ENCODE measurements around the gene TBX15.

TBX15 gene

DNA sequence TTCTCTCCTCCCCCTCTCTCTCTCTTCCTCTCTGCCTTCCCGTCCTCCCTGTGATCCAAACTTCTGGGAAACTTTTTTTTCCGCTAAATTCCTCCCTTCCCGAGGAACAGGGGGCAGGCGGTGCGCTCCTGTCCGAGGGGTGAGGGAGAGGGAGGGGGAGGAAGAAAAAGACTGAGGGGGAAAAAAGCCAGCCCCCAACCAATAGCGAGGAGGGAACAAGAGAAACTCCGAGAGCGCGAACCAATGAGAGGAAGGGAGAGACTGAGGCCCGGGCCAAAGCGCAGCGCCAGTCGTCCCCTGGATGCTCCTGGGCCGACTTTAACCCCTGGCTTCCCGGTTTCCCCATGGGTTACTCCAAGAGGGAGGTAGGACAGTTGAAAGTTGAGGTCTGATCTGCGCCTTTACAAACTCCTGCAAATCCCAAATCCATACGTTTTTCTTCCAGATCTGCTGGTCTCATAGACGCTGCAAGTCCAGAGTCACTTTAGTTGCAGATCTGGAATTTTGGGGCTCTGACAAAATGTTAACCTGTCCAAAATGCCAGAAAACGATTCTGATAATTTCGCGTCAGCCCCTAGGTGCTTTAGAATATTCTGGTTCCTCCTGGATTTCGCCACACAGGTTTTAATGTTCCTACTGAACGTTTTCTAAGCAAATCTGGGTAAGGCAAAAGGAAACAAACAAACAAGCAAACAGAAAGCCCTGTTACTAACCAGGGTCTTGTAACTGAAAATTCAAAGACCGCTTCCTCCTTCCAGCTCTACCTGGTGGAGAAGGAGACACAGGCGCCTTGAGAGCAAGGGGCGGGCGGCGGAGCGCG, at the start of gene TBX15:
Gene TBX15, minus strand, starts transcription at position 158 of the 820 bp plus-strand sequence. CDS start 548 bp downstream, outside the sequence.
- DNase-seq (ENCODE audit: low read depth, low spot score) = peak; percentile 64
- in situ Hi-C loops (cut with HindIII; ENCODE audit: low sequenced_read_pairs) = no loop called here
- TF ChIP-seq, protein P1, sequence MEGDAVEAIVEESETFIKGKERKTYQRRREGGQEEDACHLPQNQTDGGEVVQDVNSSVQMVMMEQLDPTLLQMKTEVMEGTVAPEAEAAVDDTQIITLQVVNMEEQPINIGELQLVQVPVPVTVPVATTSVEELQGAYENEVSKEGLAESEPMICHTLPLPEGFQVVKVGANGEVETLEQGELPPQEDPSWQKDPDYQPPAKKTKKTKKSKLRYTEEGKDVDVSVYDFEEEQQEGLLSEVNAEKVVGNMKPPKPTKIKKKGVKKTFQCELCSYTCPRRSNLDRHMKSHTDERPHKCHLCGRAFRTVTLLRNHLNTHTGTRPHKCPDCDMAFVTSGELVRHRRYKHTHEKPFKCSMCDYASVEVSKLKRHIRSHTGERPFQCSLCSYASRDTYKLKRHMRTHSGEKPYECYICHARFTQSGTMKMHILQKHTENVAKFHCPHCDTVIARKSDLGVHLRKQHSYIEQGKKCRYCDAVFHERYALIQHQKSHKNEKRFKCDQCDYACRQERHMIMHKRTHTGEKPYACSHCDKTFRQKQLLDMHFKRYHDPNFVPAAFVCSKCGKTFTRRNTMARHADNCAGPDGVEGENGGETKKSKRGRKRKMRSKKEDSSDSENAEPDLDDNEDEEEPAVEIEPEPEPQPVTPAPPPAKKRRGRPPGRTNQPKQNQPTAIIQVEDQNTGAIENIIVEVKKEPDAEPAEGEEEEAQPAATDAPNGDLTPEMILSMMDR (IDR thresholded peaks at IDR 0.05; ENCODE audit: low read depth, low read length) = no peak
- peak within 1 kb of the TSS; percentile 62 for H3K4me3 ChIP-seq (ENCODE audit: low read depth, low read length)

GRCh38 chr1:119034359-119034758, 46.2 kb upstream of the TBX15 start:
- in situ Hi-C loops (cut with HindIII; ENCODE audit: low sequenced_read_pairs) = no loop called here
- no peak overlapping the region for H3K4me3 ChIP-seq (ENCODE audit: low read depth, low read length)
- no peak for DNase-seq (ENCODE audit: low read depth, low spot score)
- TF ChIP-seq, protein P1 (IDR thresholded peaks at IDR 0.05; ENCODE audit: low read depth, low read length) = no peak

- in situ Hi-C loops (cut with HindIII; ENCODE audit: low sequenced_read_pairs) = no loop called here
- DNase-seq (ENCODE audit: low read depth, low spot score) = no peak
- TF ChIP-seq, protein P1 (IDR thresholded peaks at IDR 0.05; ENCODE audit: low read depth, low read length) = no peak
- no peak overlapping the region for H3K4me3 ChIP-seq (ENCODE audit: low read depth, low read length)
Observed at GRCh38 chr1:119032986-119033385, 44.8 kb upstream of the TBX15 start.

DNA sequence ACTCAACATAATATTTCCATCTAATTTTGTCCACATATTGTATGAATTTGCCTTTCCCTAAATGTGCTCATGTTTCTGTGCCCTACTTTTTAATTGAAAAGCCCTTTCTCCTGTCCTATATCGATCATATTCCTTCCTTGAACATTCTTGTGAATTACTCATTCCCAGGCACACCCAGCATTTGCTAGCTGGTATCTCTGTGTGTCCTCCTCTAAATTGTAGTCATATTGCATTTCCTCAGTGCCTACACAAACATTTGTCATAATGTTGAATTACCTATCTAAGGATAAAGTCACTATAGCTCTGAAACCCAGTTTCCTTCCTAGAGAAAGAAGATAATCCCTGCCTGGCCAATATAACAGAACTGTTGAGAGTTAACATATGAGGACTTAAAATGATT, 39.6 kb upstream of the TBX15 start:
- no peak overlapping the region for H3K4me3 ChIP-seq (ENCODE audit: low read depth, low read length)
- TF ChIP-seq, protein P1 (IDR thresholded peaks at IDR 0.05; ENCODE audit: low read depth, low read length) = no peak
- no peak for DNase-seq (ENCODE audit: low read depth, low spot score)
- in situ Hi-C loops (cut with HindIII; ENCODE audit: low sequenced_read_pairs) = no loop called here

- H3K4me3 ChIP-seq (ENCODE audit: low read depth, low read length) = no peak overlapping the region
- TF ChIP-seq, protein P1 (IDR thresholded peaks at IDR 0.05; ENCODE audit: low read depth, low read length) = no peak
- no peak for DNase-seq (ENCODE audit: low read depth, low spot score)
- in situ Hi-C loops (cut with HindIII; ENCODE audit: low sequenced_read_pairs) = no loop called here
Observed at GRCh38 chr1:119026956-119027355, 38.8 kb upstream of the TBX15 start.

DNA sequence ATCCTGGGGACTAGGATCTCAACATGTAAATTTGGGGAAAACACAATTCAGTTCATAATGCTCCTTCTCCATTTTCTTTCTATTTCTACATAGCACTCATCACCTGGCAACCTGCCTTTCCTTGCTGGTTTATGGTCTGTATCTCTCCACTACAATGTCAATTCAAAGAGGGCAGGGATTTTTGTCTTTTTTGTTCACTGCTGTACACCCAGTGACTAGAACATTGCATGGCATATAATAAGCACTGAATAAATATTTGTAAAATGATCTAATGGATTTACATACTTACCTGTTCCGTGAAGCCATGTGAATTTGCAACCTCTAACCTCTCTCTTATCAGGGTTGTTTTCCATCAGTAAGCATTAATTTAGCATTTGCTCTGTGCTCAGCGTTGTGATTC, 27.4 kb upstream of the TBX15 start:
- TF ChIP-seq, protein P1 (IDR thresholded peaks at IDR 0.05; ENCODE audit: low read depth, low read length) = no peak
- in situ Hi-C loops (cut with HindIII; ENCODE audit: low sequenced_read_pairs) = no loop called here
- no peak overlapping the region for H3K4me3 ChIP-seq (ENCODE audit: low read depth, low read length)
- no peak for DNase-seq (ENCODE audit: low read depth, low spot score)

All from astrocyte of the spinal cord (primary cell).